ENCODE measurements around the gene GRHL1. TPM values are rescaled to one million over a fixed set of nuclear protein-coding genes. Genes with fewer than 3 reads are reported as not detected.

Gene GRHL1
- total RNA-seq, 1 experiment from 2014 or later = 11.6 TPM

DNA sequence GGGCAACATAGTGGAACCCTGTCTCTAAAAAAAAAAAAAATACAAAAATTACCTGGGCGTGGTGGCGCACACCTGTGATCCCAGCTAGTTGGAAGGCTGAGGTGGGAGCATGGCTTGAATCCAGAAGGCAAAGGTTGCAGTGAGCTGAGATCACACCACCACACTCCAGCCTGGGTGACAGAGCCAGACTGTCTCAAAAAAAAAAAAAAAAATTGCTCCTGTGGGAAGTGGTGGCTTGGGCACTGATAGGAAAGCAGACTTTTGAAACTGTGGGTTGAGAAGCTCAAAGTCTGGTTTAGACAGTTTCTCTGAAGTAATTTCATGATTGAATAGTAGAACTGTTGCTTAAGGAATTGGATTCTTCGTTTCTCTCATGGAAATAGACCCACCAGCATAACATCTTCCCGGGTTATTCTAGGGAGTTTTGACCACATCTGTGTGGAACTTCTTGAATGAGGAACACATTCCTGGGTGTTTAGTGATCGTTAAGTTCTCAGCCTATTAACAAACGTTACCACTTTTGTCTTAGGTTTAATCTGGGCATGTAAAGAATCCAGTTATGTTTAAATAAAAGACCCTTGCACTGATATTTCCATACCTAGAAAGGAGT lies 33.5 kb downstream of the GRHL1 start:
- no peaks in the 10 kb centered on the region for H3K27me3 ChIP-seq (replicated peaks; ENCODE audit: control insufficient read depth, insufficient read depth, low read length)
- ChIA-PET CTCF (interaction anchor here (0.6 to 1.6 kb wide), 31 partner anchors 9 to 450 kb away, joined by 3 to 35 read pairs (median 4); partner anchors contain the start of gene TAF1B), POLR2A (interaction anchor here (1.1 kb wide), 1 partner anchor 58 kb away, joined by 4 read pairs; the partner anchor contains the start of gene KLF11)
- Mint-ChIP-seq H3K27ac (ENCODE audit: unreplicated experiment) (no peak overlapping the region), H3K9me3 (ENCODE audit: unreplicated experiment) (no peaks in the 10 kb centered on the region), H3K36me3 (ENCODE audit: insufficient read depth, unreplicated experiment) (no peaks in the 10 kb centered on the region), H3K27me3 (ENCODE audit: insufficient read depth, unreplicated experiment) (no peaks in the 10 kb centered on the region), H3K4me3 (ENCODE audit: unreplicated experiment) (no peak overlapping the region), H3K4me1 (ENCODE audit: low read depth, unreplicated experiment) (no peaks in the 10 kb centered on the region)
- intact Hi-C loops (cut with micrococcal nuclease; ENCODE audit: unreplicated experiment) = loop anchor here (1.0 kb wide), 1 partner anchor 63 kb away; no protein-coding TSS in a partner anchor
- no peaks in the 10 kb centered on the region for H3K36me3 ChIP-seq (ENCODE audit: control insufficient read depth, insufficient read depth, low read length)
- H3K4me3 ChIP-seq (ENCODE audit: low read depth, low read length) = no peak overlapping the region
- DNase-seq = no peak
- no TSS peak for BruUV-seq (replicated peaks)
- no peak for TF ChIP-seq CTCF (IDR thresholded peaks at IDR 0.05; ENCODE audit: insufficient read depth in 1 of 2, low read depth in 1 of 2, low read length in 1 of 2, severe bottlenecking in 1 of 2, unreplicated experiment in 1 of 2)
- H3K9me3 ChIP-seq = no peaks in the 10 kb centered on the region
- H3K4me1 ChIP-seq = no peaks in the 10 kb centered on the region

DNA sequence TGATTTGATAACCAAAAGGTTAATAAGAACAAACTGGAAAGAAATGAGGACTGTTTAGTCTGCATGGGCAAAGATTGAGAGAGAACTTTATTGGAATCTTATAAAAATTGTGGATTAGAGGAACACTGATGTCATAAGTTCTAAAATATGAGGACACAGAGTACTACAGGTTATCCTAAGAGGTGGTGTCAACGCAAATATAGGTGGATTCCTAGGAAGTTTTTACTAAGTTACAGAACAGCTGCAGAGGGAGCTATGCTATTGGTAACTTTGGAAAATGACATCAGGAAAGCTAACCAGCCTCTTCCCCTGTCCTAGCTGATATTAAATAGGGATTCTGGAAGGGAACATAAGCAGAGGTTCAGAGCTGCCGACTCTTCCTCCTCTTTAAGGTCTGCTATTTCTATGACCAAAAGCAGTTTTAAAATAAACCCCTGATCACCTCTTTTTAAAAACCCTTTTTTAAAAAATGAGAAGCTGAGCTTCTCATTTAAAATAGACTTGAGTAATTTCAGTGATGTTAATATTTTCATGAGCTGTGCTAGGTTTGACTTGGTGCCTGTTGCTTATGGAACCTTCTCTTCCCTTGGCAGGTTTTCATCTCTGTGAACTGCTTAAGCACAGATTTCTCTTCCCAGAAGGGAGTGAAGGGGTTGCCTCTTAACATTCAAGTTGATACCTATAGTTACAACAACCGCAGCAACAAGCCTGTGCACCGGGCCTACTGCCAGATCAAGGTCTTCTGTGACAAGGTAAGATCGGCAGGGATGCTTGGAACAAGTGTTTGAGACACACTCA lies 34.2 kb downstream of the GRHL1 start:
- Histone ChIP-seq H3K36me3 (ENCODE audit: control insufficient read depth, insufficient read depth, low read length) (no peaks in the 10 kb centered on the region), H3K9me3 (no peaks in the 10 kb centered on the region), H3K4me1 (no peaks in the 10 kb centered on the region), H3K4me3 (ENCODE audit: low read depth, low read length) (no peak overlapping the region), H3K27me3 (replicated peaks; ENCODE audit: control insufficient read depth, insufficient read depth, low read length) (no peaks in the 10 kb centered on the region)
- BruUV-seq (replicated peaks) = no TSS peak
- H3K4me3 Mint-ChIP-seq (ENCODE audit: unreplicated experiment) = no peak overlapping the region
- intact Hi-C loops (cut with micrococcal nuclease; ENCODE audit: unreplicated experiment) = no loop called here
- H3K9me3 Mint-ChIP-seq (ENCODE audit: unreplicated experiment) = no peaks in the 10 kb centered on the region
- POLR2A ChIA-PET = no interaction called here
- H3K4me1 Mint-ChIP-seq (ENCODE audit: low read depth, unreplicated experiment) = no peaks in the 10 kb centered on the region
- DNase-seq = no peak
- H3K27me3 Mint-ChIP-seq (ENCODE audit: insufficient read depth, unreplicated experiment) = no peaks in the 10 kb centered on the region
- H3K36me3 Mint-ChIP-seq (ENCODE audit: insufficient read depth, unreplicated experiment) = no peaks in the 10 kb centered on the region
- CTCF ChIA-PET = interaction anchor here (0.6 to 1.6 kb wide), 4 partner anchors 31 to 185 kb away, joined by 3 to 5 read pairs (median 4); no protein-coding TSS in a partner anchor
- TF ChIP-seq CTCF (IDR thresholded peaks at IDR 0.05; ENCODE audit: insufficient read depth in 1 of 2, low read depth in 1 of 2, low read length in 1 of 2, severe bottlenecking in 1 of 2, unreplicated experiment in 1 of 2) = no peak
- H3K27ac Mint-ChIP-seq (ENCODE audit: unreplicated experiment) = no peak overlapping the region

DNA sequence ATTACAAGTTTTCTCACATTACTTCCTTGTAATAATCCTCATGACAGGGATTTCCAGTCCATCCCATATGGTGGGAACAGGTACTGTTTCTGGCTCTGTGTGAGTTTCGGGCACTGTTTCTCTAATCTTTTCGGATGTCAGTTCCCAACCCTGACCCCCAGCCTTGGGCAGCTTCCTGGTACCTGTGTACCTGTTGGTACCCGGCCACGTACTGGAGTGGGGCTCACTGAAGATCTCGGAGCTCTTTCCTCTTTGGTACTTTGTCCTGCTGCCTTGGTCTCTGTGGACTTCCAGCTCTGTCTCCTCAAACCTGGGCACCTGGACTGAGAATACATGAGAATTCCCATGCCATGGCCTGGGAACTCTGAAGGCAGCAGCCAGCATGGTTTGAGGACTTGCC lies 36.8 kb downstream of the GRHL1 start:
- H3K4me3 ChIP-seq (ENCODE audit: low read depth, low read length) = no peak overlapping the region
- no peak for DNase-seq
- intact Hi-C loops (cut with micrococcal nuclease; ENCODE audit: unreplicated experiment) = no loop called here
- H3K4me1 ChIP-seq = no peaks in the 10 kb centered on the region
- H3K27me3 ChIP-seq (replicated peaks; ENCODE audit: control insufficient read depth, insufficient read depth, low read length) = no peaks in the 10 kb centered on the region
- no peaks in the 10 kb centered on the region for H3K9me3 ChIP-seq
- H3K4me3 Mint-ChIP-seq (ENCODE audit: unreplicated experiment) = no peak overlapping the region
- ChIA-PET POLR2A (no interaction called here), CTCF (no interaction called here)
- BruUV-seq (replicated peaks) = no TSS peak
- peaks cover 7% of the 10 kb centered on the region for H3K36me3 Mint-ChIP-seq (ENCODE audit: insufficient read depth, unreplicated experiment)
- H3K4me1 Mint-ChIP-seq (ENCODE audit: low read depth, unreplicated experiment) = peaks cover 7% of the 10 kb centered on the region
- H3K27me3 Mint-ChIP-seq (ENCODE audit: insufficient read depth, unreplicated experiment) = no peaks in the 10 kb centered on the region
- H3K9me3 Mint-ChIP-seq (ENCODE audit: unreplicated experiment) = no peaks in the 10 kb centered on the region
- H3K27ac Mint-ChIP-seq (ENCODE audit: unreplicated experiment) = no peak overlapping the region
- no peaks in the 10 kb centered on the region for H3K36me3 ChIP-seq (ENCODE audit: control insufficient read depth, insufficient read depth, low read length)
- TF ChIP-seq CTCF (IDR thresholded peaks at IDR 0.05; ENCODE audit: insufficient read depth in 1 of 2, low read depth in 1 of 2, low read length in 1 of 2, severe bottlenecking in 1 of 2, unreplicated experiment in 1 of 2) = no peak

All from Caco-2 (cell line).